Measurements from ENCODE around the gene WASHC2C. TPM values are rescaled to one million over a fixed set of nuclear protein-coding genes. Genes with fewer than 3 reads are reported as not detected.
"Not testable (repeated sequence)": the region's sequence is repeated elsewhere in the genome, so short reads cannot be mapped to it uniquely, and the experiment has no call there.

WASHC2C gene, protein sequence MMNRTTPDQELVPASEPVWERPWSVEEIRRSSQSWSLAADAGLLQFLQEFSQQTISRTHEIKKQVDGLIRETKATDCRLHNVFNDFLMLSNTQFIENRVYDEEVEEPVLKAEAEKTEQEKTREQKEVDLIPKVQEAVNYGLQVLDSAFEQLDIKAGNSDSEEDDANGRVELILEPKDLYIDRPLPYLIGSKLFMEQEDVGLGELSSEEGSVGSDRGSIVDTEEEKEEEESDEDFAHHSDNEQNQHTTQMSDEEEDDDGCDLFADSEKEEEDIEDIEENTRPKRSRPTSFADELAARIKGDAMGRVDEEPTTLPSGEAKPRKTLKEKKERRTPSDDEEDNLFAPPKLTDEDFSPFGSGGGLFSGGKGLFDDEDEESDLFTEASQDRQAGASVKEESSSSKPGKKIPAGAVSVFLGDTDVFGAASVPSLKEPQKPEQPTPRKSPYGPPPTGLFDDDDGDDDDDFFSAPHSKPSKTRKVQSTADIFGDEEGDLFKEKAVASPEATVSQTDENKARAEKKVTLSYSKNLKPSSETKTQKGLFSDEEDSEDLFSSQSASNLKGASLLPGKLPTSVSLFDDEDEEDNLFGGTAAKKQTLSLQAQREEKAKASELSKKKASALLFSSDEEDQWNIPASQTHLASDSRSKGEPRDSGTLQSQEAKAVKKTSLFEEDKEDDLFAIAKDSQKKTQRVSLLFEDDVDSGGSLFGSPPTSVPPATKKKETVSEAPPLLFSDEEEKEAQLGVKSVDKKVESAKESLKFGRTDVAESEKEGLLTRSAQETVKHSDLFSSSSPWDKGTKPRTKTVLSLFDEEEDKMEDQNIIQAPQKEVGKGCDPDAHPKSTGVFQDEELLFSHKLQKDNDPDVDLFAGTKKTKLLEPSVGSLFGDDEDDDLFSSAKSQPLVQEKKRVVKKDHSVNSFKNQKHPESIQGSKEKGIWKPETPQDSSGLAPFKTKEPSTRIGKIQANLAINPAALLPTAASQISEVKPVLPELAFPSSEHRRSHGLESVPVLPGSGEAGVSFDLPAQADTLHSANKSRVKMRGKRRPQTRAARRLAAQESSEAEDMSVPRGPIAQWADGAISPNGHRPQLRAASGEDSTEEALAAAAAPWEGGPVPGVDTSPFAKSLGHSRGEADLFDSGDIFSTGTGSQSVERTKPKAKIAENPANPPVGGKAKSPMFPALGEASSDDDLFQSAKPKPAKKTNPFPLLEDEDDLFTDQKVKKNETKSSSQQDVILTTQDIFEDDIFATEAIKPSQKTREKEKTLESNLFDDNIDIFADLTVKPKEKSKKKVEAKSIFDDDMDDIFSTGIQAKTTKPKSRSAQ (N-terminal part only)
- 31.7 TPM for polyA plus RNA-seq

- H3K4me1 Mint-ChIP-seq, H3K27me3 Mint-ChIP-seq: not testable (repeated sequence)
- peak within 1 kb of the TSS; percentile 85 to 94 (median 94) for H3K4me3 Mint-ChIP-seq
Measured at GRCh38 chr10:45726703-45727420, at the start of gene WASHC2C. WASHC2C (plus strand) TSS chr10:45727266; CDS start chr10:45727318, 52 bp downstream.

DNA sequence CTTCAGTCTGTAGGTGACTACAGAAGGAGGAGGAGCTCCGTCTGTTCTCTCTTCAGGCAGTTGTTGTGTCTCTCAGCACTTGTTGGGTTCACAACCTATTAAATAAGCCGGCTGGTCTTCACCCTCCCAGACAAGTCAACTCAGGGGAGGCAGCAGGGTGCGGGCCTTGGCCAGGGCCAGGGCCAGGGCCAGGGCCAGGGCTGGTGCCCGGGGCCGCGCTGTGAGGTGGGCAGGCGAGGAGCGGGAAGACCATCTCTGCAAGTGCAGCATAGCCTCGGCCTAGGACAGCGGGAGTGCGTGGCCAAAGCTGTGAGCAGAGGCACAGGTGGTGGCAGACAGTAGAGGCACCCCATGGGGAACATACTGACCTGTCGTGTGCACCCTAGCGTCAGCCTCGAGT is 48.6 kb upstream of the WASHC2C start:
- not testable (repeated sequence) for H3K4me3 Mint-ChIP-seq, H3K27ac Mint-ChIP-seq, H3K9me3 Mint-ChIP-seq

More at GRCh38 chr10:45726703-45727420, at the start of gene WASHC2C:
- H3K9me3 Mint-ChIP-seq, H3K36me3 Mint-ChIP-seq: not testable (repeated sequence)
- H3K27ac Mint-ChIP-seq = peak within 1 kb of the TSS; percentile 96 to 97 (median 96)

GRCh38 chr10:45710200-45710796 is 16.8 kb upstream of the WASHC2C start:
- H3K4me1 Mint-ChIP-seq, H3K27me3 Mint-ChIP-seq, H3K9me3 Mint-ChIP-seq, H3K36me3 Mint-ChIP-seq: not testable (repeated sequence)
- H3K27ac Mint-ChIP-seq = peak overlapping the region in 2 of 3 donors; percentile 80 to 86
- H3K4me3 Mint-ChIP-seq = peak overlapping the region in 3 of 4 donors; percentile 28 to 82 (median 30)

More for the DNA sequence above, 48.6 kb upstream of the WASHC2C start:
- H3K27me3 Mint-ChIP-seq, H3K36me3 Mint-ChIP-seq, H3K4me1 Mint-ChIP-seq: not testable (repeated sequence)

- H3K27me3 Mint-ChIP-seq = not testable (repeated sequence)
Measured at GRCh38 chr10:45711223-45711622, 15.8 kb upstream of the WASHC2C start.

GRCh38 chr10:45717053-45717452 is 10.0 kb upstream of the WASHC2C start:
- not testable (repeated sequence) for H3K36me3 Mint-ChIP-seq, H3K27ac Mint-ChIP-seq, H3K27me3 Mint-ChIP-seq, H3K4me1 Mint-ChIP-seq, H3K9me3 Mint-ChIP-seq, H3K4me3 Mint-ChIP-seq

More at GRCh38 chr10:45711223-45711622, 15.8 kb upstream of the WASHC2C start:
- not testable (repeated sequence) for H3K4me1 Mint-ChIP-seq, H3K27ac Mint-ChIP-seq, H3K4me3 Mint-ChIP-seq, H3K9me3 Mint-ChIP-seq, H3K36me3 Mint-ChIP-seq

- not testable (repeated sequence) for H3K9me3 Mint-ChIP-seq, H3K4me3 Mint-ChIP-seq, H3K36me3 Mint-ChIP-seq, H3K4me1 Mint-ChIP-seq, H3K27me3 Mint-ChIP-seq, H3K27ac Mint-ChIP-seq
Measured at GRCh38 chr10:45717642-45718041, 9.4 kb upstream of the WASHC2C start.

DNA sequence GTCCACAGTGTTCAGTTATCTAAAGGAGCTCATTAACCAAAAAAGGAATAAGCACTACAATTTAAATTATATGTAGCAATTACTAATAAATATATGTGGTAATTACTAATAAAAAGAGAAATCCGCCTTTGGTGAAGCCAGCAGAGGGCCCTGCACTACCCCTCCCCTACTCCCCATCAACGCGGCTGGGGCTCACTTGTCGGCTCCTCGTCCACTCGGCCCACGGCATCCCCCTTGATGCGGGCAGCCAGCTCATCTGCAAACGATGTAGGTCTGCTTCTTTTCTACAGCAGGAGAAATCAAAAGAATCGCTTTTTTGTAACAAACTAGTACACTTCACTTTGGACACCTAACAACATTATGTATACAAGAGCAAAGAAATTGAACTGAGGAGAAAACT is 5.6 kb upstream of the WASHC2C start:
- H3K4me1 Mint-ChIP-seq, H3K9me3 Mint-ChIP-seq, H3K4me3 Mint-ChIP-seq, H3K27me3 Mint-ChIP-seq, H3K27ac Mint-ChIP-seq, H3K36me3 Mint-ChIP-seq: not testable (repeated sequence)

- not testable (repeated sequence) for H3K4me1 Mint-ChIP-seq, H3K9me3 Mint-ChIP-seq, H3K27me3 Mint-ChIP-seq, H3K36me3 Mint-ChIP-seq
- Mint-ChIP-seq H3K4me3 (peak overlapping the region in 1 of 4 donors; percentile 18), H3K27ac (peak overlapping the region in 2 of 3 donors; percentile 46 to 47)
Measured at GRCh38 chr10:45723851-45724250, 3.2 kb upstream of the WASHC2C start.

DNA sequence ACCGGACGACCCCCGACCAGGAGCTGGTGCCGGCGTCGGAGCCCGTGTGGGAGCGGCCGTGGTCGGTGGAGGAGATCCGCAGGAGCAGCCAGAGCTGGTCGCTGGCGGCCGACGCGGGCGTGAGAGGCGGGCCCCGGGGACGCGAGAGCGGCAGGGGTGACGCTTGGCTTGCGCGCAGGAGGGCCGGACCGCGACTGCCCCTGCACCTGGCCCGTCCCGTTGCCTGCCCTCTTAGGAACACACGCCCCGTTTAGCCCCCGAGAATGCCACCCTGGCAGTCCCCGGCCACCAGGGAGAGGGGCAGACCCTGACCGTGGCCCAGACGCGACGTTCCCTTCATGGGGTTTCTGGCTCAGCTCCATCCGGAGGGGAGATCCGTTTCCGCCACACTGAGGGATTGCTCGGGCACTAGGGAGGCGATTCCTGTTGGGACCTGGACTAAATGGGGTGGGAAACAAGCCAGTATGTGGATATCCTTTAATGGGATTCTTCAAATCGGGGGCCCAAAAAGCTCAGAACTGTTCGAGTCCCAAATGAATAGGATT is 427 bp downstream of the WASHC2C start:
- Mint-ChIP-seq H3K27ac (peak overlapping the region in 2 of 3 donors; percentile 96), H3K4me3 (peak overlapping the region; percentile 41 to 94 (median 89))
- H3K4me1 Mint-ChIP-seq, H3K27me3 Mint-ChIP-seq, H3K36me3 Mint-ChIP-seq, H3K9me3 Mint-ChIP-seq: not testable (repeated sequence)

- not testable (repeated sequence) for H3K9me3 Mint-ChIP-seq, H3K27me3 Mint-ChIP-seq, H3K4me1 Mint-ChIP-seq, H3K36me3 Mint-ChIP-seq, H3K4me3 Mint-ChIP-seq, H3K27ac Mint-ChIP-seq
Measured at GRCh38 chr10:45734449-45734848, 7.4 kb downstream of the WASHC2C start.

DNA sequence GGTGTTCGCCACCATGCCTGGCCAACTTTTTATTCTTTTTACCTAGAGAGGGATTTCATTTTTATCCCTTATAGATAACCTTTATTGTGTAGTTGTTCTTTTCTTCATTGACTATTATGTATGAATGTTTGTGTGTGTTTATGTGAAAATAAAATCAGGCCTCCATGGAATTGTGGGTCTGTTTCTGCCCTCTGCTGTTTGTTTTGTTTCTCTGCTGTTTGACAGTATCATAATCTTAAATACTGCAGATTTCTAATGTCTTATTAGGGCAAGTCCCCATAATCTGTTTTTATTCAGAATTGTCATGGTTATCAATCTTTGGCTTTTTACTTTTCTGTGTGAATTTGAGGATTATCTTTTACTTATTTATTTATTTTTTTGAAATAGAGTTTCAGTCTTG is 7.8 kb downstream of the WASHC2C start:
- H3K9me3 Mint-ChIP-seq, H3K36me3 Mint-ChIP-seq, H3K27me3 Mint-ChIP-seq, H3K4me1 Mint-ChIP-seq, H3K27ac Mint-ChIP-seq, H3K4me3 Mint-ChIP-seq: not testable (repeated sequence)

DNA sequence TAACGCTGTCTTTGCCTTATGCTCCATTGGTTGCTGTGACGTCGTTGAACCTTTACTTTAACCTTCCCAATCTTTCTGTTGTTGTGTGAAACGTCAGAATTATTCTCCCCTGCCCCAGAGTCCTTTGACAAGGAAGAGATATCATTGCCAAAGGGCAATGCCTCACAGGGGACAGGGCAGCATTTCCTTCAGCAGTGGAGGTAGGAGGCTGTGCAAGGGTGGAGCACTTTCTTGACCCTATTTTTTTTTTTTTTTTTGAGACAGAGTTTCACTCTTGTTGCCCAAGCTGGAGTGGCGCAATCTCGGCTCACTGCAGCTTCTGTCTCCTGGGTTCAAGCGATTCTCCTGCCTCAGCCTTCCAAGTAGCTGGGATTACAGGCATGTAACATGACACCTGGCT is 14.5 kb downstream of the WASHC2C start:
- not testable (repeated sequence) for H3K36me3 Mint-ChIP-seq, H3K9me3 Mint-ChIP-seq, H3K27me3 Mint-ChIP-seq

GRCh38 chr10:45742014-45742413 is 14.9 kb downstream of the WASHC2C start:
- H3K9me3 Mint-ChIP-seq, H3K4me1 Mint-ChIP-seq, H3K27ac Mint-ChIP-seq, H3K36me3 Mint-ChIP-seq, H3K27me3 Mint-ChIP-seq, H3K4me3 Mint-ChIP-seq: not testable (repeated sequence)

More for the DNA sequence above, 14.5 kb downstream of the WASHC2C start:
- H3K27ac Mint-ChIP-seq, H3K4me3 Mint-ChIP-seq, H3K4me1 Mint-ChIP-seq: not testable (repeated sequence)

- not testable (repeated sequence) for H3K27ac Mint-ChIP-seq, H3K4me3 Mint-ChIP-seq, H3K9me3 Mint-ChIP-seq, H3K36me3 Mint-ChIP-seq, H3K4me1 Mint-ChIP-seq, H3K27me3 Mint-ChIP-seq
Measured at GRCh38 chr10:45751141-45751540, 24.1 kb downstream of the WASHC2C start.
